Sigmoid colon (tissue), 7 donors: ENCODE results near the gene CRACR2A. TPM values are rescaled to one million over a fixed set of nuclear protein-coding genes. Genes with fewer than 3 reads are reported as not detected.

Experiments used
- DNase-seq: peaks from one replicate; pipeline ENCODE4 v3.0.0-alpha.2; 2019
- H3K27ac ChIP-seq, 4 donors: fragments of 200-600 bp; sonication (generic); one replicate each; pipeline ENCODE4 v1.5.1; 2016 to 2019; ENCODE audit warnings: mild to moderate bottlenecking in 1 of 4
- H3K27me3 ChIP-seq, 3 donors: fragments of 200-600 bp; sonication (generic); one replicate each; pipeline ENCODE4 v1.5.1; 2019; ENCODE audit warnings: mild to moderate bottlenecking in 1 of 3
- H3K36me3 ChIP-seq, 4 donors: fragments of 200-600 bp; sonication (generic); one replicate each; pipeline ENCODE4 v1.5.1; 2016 to 2019
- H3K4me1 ChIP-seq, 4 donors: fragments of 200-600 bp; sonication (generic); one replicate each; pipeline ENCODE4 v1.5.1; 2017 to 2019
- H3K4me3 ChIP-seq, 4 donors: fragments of 200-600 bp; sonication (generic); one replicate each; pipeline ENCODE4 v1.5.1; 2017 to 2019; ENCODE audit warnings: mild to moderate bottlenecking in 2 of 4, moderate library complexity in 1 of 4
- H3K9me3 ChIP-seq, 4 donors: fragments of 200-600 bp in 3 of 4; sonication (generic) in 3 of 4; one replicate each; pipeline versions ENCODE4 v1.5.1 to v1.6.1; 2013 to 2019
- EP300 ChIP-seq, 4 donors: sonication (generic); formaldehyde crosslinking; IDR thresholded peaks; one replicate each; pipeline ENCODE4 v1.6.1; 2017; ENCODE audit warnings: antibody characterized with exemption in 4 of 4
- POLR2A ChIP-seq, 2 donors: fragments of 450-650 bp; IDR thresholded peaks; one replicate each; pipeline ENCODE4 v1.6.1; 2016; ENCODE audit warnings: antibody characterized with exemption in 2 of 2, mild to moderate bottlenecking in 2 of 2, moderate library complexity in 2 of 2
- POLR2AphosphoS5 ChIP-seq, 4 donors: sonication (generic); formaldehyde crosslinking; IDR thresholded peaks; one replicate each; pipeline ENCODE4 v1.6.1; 2017; ENCODE audit warnings: antibody characterized with exemption in 4 of 4
- WGBS, 2 donors: extraction: QIAGEN DNeasy Blood & Tissue Kit; methylation state at CpG; one replicate each; pipeline ENCODE4 v1.1.7; 2013; 5-methylcytosine and 5-hydroxymethylcytosine counted together
- intact Hi-C: fragments of 100-400 bp; cut with DNase I; formaldehyde crosslinking; loops from one replicate; pipeline ENCODE4 v1.15.1; 2023
- polyA plus RNA-seq, 3 donors: library from polyadenylated mRNA; stranded (reverse); fragments of 200-250 nt; gene quantifications; one replicate each; pipeline ENCODE4 v1.2.3, GENCODE V29; 2013
- total RNA-seq, 4 donors: library from RNA; depleted of rRNA; stranded (reverse); fragments of >200 nt; gene quantifications; one replicate each; pipeline ENCODE4 v1.1.0, GENCODE V29; 2016
- TF ChIP-seq, protein P1 (sequence below), 4 experiments: fragments of 450-650 bp in 3 of 4; fragments of 200-600 bp in 1 of 4; IDR thresholded peaks; one replicate each; pipeline ENCODE4 v1.5.1; 2016 to 2019; ENCODE audit warnings: antibody characterized with exemption in 4 of 4, mild to moderate bottlenecking in 3 of 4, moderate library complexity in 2 of 4
- donor health status: healthy with polysubstance abuse.
- donor health status: Bipolar disorder and iron deficiency.
- donor health status: healthy.

The CRACR2A gene
- total and polyA plus RNA-seq, 7 donors: 1.1 to 29.6 (median 4.2) TPM

DNA sequence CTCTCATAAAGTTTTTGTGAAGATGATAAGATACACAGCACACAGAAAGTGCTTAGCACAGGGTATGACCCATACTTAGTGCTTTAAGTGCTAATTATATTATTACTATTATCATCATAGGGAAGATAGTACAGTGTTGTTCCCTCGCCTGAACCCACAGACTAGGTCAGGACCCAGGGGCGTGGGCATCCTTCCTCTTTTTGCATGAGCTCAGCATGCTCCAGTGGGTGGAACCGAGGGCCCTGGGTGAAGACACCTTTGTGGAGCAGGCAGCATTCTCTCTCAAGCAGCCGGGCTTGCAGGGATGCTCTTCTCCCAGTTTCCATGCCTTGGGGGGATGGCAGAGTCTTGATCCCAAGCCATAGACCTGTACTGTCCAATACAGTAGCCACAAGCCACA is 34.8 kb downstream of the CRACR2A start:
- Histone ChIP-seq H3K36me3 (no peaks in the 10 kb centered on the region), H3K27ac (no peak overlapping the region), H3K4me3 (no peak overlapping the region), H3K4me1 (peaks cover 0 to 7% (median 3%) of the 10 kb centered on the region in 4 donors), H3K9me3 (no peaks in the 10 kb centered on the region), H3K27me3 (no peaks in the 10 kb centered on the region)
- TF ChIP-seq EP300 (IDR thresholded peaks at IDR 0.05): no peak
- TF ChIP-seq, protein P1, sequence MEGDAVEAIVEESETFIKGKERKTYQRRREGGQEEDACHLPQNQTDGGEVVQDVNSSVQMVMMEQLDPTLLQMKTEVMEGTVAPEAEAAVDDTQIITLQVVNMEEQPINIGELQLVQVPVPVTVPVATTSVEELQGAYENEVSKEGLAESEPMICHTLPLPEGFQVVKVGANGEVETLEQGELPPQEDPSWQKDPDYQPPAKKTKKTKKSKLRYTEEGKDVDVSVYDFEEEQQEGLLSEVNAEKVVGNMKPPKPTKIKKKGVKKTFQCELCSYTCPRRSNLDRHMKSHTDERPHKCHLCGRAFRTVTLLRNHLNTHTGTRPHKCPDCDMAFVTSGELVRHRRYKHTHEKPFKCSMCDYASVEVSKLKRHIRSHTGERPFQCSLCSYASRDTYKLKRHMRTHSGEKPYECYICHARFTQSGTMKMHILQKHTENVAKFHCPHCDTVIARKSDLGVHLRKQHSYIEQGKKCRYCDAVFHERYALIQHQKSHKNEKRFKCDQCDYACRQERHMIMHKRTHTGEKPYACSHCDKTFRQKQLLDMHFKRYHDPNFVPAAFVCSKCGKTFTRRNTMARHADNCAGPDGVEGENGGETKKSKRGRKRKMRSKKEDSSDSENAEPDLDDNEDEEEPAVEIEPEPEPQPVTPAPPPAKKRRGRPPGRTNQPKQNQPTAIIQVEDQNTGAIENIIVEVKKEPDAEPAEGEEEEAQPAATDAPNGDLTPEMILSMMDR (IDR thresholded peaks at IDR 0.05): no peak
- TF ChIP-seq POLR2A (IDR thresholded peaks at IDR 0.05): no peak
- no peak for TF ChIP-seq POLR2AphosphoS5 (IDR thresholded peaks at IDR 0.05)
- DNase-seq: no peak
- intact Hi-C loops: no loop called here
- WGBS, 2 donors: 60 to 85% methylated on average over 4 of the region's 4 CpGs

DNA sequence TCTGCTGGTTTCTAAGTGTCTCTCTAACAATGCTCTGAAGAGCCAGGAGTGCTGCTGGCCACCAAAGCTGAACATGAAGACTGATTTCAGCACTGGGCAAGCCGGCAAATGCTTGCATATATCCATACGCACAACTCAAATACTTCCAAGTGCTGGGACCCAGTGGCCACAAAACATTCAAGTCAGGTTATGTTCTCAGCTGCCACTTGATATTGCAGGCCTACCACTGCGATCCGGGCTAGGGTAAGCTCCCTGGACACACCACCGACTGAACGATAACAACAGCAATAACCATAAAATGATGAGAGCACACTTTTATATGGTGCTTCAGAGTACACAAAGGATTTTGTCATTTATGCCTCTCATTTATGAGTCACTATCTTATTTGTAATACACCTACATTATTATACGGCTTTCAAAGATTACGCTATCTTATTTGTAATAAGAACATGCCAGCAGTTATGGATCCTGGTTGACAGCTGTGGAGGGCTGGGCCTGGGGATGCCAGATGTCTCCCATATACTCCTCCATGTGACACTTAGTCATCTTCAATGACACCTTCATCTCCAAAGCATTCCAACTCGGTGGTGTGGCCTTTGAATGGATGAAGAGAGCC is 35.5 kb downstream of the CRACR2A start:
- Histone ChIP-seq H3K9me3 (no peaks in the 10 kb centered on the region), H3K27me3 (no peaks in the 10 kb centered on the region), H3K4me3 (no peak overlapping the region), H3K36me3 (no peaks in the 10 kb centered on the region), H3K27ac (no peak overlapping the region), H3K4me1 (peaks cover 0 to 7% (median under 1%) of the 10 kb centered on the region in 4 donors)
- no peak for TF ChIP-seq EP300 (IDR thresholded peaks at IDR 0.05)
- TF ChIP-seq POLR2AphosphoS5 (IDR thresholded peaks at IDR 0.05): no peak
- TF ChIP-seq, protein P1 (IDR thresholded peaks at IDR 0.05): no peak
- TF ChIP-seq POLR2A (IDR thresholded peaks at IDR 0.05): no peak
- 34 to 68% methylated on average over 9 of the region's 9 CpGs for WGBS, 2 donors
- DNase-seq: no peak
- intact Hi-C loops: no loop called here

DNA sequence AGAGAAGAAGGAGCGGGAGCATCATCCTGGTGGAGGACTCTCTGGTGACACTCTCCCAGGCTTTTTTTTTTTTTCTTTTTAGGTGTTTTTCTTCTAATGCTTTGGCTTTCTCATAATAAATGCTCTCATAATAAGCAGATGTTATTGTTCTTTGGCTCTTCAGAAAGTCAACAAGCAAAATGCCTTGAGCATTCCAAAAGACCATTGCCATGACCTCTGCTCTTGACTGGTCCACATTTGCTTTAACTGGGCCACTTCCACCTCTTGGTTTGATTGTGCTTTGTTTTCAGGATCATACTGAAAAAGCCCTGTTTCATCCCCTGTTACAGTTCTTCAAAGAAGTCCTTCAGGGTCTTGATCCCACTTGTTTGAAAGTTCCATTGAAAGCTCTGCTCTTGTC is 36.9 kb downstream of the CRACR2A start:
- no peaks in the 10 kb centered on the region for H3K27me3 ChIP-seq
- WGBS, 2 donors: 92 to 98% methylated on average over 1 of the region's 1 CpG
- H3K27ac ChIP-seq: no peak overlapping the region
- peaks cover 0 to 6% (median 0%) of the 10 kb centered on the region in 4 donors for H3K4me1 ChIP-seq
- DNase-seq: no peak
- no peak overlapping the region for H3K4me3 ChIP-seq
- no peak for TF ChIP-seq POLR2AphosphoS5 (IDR thresholded peaks at IDR 0.05)
- TF ChIP-seq EP300 (IDR thresholded peaks at IDR 0.05): no peak
- TF ChIP-seq, protein P1 (IDR thresholded peaks at IDR 0.05): no peak
- TF ChIP-seq POLR2A (IDR thresholded peaks at IDR 0.05): no peak
- no peaks in the 10 kb centered on the region for H3K36me3 ChIP-seq
- intact Hi-C loops: no loop called here
- no peaks in the 10 kb centered on the region for H3K9me3 ChIP-seq

DNA sequence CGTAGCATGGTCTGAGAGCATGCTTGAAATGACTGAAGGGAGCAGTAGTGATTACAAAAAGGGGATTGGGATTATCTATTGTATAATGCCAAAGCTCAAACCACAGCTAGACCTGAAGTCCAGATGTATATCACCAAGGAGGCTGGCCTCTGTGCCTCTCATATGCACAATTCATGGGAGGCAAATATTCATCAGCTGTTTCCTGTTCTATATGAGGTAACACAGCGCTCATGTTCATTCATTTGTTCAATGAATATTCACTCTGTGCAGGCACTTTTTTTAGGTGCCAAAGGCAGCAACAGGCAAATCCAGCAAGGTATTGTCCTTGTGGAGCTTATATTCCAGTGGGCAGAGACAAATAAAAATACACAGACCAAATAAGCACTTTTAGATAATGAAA is 39.0 kb downstream of the CRACR2A start:
- Histone ChIP-seq H3K27ac (no peak overlapping the region), H3K27me3 (no peaks in the 10 kb centered on the region), H3K4me3 (no peak overlapping the region), H3K4me1 (no peaks in the 10 kb centered on the region), H3K36me3 (no peaks in the 10 kb centered on the region), H3K9me3 (no peaks in the 10 kb centered on the region)
- 94 to 98% methylated on average over 2 of the region's 2 CpGs for WGBS, 2 donors
- TF ChIP-seq, protein P1 (IDR thresholded peaks at IDR 0.05): no peak
- TF ChIP-seq EP300 (IDR thresholded peaks at IDR 0.05) (no peak), POLR2AphosphoS5 (IDR thresholded peaks at IDR 0.05) (no peak), POLR2A (IDR thresholded peaks at IDR 0.05) (no peak)
- intact Hi-C loops: no loop called here
- DNase-seq: no peak

- no peak overlapping the region for H3K4me3 ChIP-seq
- TF ChIP-seq POLR2A (IDR thresholded peaks at IDR 0.05) (no peak), POLR2AphosphoS5 (IDR thresholded peaks at IDR 0.05) (no peak), EP300 (IDR thresholded peaks at IDR 0.05) (no peak)
- TF ChIP-seq, protein P1 (IDR thresholded peaks at IDR 0.05): no peak
- DNase-seq: no peak
- no peaks in the 10 kb centered on the region for H3K27me3 ChIP-seq
- no peak overlapping the region for H3K27ac ChIP-seq
- H3K9me3 ChIP-seq: no peaks in the 10 kb centered on the region
- 76 to 85% methylated on average over 4 of the region's 4 CpGs for WGBS, 2 donors
- intact Hi-C loops: no loop called here
- no peaks in the 10 kb centered on the region for H3K4me1 ChIP-seq
- no peaks in the 10 kb centered on the region for H3K36me3 ChIP-seq
Observed at GRCh38 chr12:3713483-3713882, 39.4 kb downstream of the CRACR2A start.
